WERI-Rb-1 (cell line): ENCODE results near the gene ACKR1.

Source experiments
- DNase-seq: peaks from one replicate; pipeline ENCODE4 v3.0.0-alpha.2; 2020
- H3K27ac ChIP-seq: fragments of 250-450 bp; sonication (Bioruptor Pico); 2 replicates; pipeline ENCODE4 v1.5.1; 2020; ENCODE audit warnings: mild to moderate bottlenecking, moderate library complexity
- H3K27me3 ChIP-seq: fragments of 250-450 bp; sonication (Bioruptor Pico); 2 replicates; pipeline ENCODE4 v1.5.1; 2021; ENCODE audit warnings: mild to moderate bottlenecking, low read depth, moderate library complexity; ENCODE audit not compliant: insufficient read depth, severe bottlenecking
- H3K36me3 ChIP-seq: fragments of 250-450 bp; sonication (Bioruptor Pico); 2 replicates; pipeline ENCODE4 v1.5.1; 2020; ENCODE audit warnings: mild to moderate bottlenecking, moderate library complexity
- H3K4me3 ChIP-seq: 2 replicates; pipeline ENCODE4 v1.5.1; 2011; ENCODE audit warnings: low read depth, mild to moderate bottlenecking, control low read depth, low read length
- H3K9me3 ChIP-seq: fragments of 250-450 bp; sonication (Bioruptor Pico); 2 replicates; pipeline ENCODE4 v1.5.1; 2021; ENCODE audit warnings: mild to moderate bottlenecking, moderate library complexity; ENCODE audit not compliant: severe bottlenecking
- TF ChIP-seq, protein P1 (sequence below): IDR thresholded peaks from 2 replicates; pipeline ENCODE4 v1.5.1; 2011; ENCODE audit warnings: low read depth, mild to moderate bottlenecking, control low read depth, inconsistent platforms, low read length

ACKR1 gene

DNA sequence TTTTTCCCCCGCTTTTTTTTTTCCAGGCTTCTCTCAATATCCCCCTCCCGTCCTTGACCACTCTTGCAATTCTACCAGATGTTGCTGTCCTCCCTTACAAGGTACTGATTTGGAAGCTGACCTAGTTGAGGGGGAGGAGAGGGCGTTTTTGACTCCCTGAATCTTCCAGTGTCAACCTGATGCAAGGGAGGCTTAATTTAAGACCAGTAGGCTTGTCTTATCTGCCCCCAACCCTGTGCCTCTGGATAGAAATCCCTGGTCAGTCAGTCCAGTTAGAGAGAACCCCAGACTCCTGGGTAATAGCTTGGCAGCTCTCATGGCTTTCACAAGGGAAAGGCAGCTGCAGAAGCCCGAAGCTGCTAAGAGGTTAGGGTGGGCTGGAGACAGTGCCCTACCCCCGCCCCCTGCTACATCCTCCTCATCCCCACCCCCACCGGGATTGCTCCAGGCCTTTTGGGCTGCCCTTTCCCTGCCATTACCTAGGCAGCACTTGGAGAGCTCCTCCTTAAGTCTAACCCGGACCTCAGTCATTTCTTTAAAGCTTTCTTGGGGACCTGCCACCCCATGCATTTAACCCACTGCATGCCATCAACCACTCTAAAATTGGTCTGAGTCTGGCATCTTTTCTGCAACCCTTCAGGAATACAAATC, 3.6 kb downstream of the ACKR1 start:
- DNase-seq, result no peak
- Histone ChIP-seq H3K27ac (no peak overlapping the region), H3K27me3 (peaks cover 92% of the 10 kb centered on the region), H3K36me3 (no peaks in the 10 kb centered on the region), H3K9me3 (peaks cover 3% of the 10 kb centered on the region), H3K4me3 (no peak overlapping the region)
- TF ChIP-seq, protein P1, sequence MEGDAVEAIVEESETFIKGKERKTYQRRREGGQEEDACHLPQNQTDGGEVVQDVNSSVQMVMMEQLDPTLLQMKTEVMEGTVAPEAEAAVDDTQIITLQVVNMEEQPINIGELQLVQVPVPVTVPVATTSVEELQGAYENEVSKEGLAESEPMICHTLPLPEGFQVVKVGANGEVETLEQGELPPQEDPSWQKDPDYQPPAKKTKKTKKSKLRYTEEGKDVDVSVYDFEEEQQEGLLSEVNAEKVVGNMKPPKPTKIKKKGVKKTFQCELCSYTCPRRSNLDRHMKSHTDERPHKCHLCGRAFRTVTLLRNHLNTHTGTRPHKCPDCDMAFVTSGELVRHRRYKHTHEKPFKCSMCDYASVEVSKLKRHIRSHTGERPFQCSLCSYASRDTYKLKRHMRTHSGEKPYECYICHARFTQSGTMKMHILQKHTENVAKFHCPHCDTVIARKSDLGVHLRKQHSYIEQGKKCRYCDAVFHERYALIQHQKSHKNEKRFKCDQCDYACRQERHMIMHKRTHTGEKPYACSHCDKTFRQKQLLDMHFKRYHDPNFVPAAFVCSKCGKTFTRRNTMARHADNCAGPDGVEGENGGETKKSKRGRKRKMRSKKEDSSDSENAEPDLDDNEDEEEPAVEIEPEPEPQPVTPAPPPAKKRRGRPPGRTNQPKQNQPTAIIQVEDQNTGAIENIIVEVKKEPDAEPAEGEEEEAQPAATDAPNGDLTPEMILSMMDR, result no peak

DNA sequence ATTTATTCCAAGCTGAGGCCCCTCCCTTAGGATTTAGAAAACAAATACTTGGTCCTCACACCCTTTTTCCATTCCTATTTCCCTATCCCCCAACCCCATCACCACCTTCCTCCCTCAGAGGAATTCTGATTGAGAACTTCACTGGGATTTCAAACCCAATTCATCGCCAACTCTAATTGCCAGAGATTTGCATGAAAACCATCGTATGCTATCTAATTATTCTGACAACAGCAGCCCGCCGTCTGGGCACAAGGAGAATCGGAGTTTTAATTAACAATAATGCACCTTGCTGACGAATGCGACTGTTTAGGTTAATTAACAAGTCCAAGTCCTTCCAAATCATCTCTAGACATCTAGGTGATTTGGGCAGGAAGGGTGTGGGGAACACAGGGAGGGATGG, 4.4 kb downstream of the ACKR1 start:
- H3K9me3 ChIP-seq, result peaks cover 3% of the 10 kb centered on the region
- TF ChIP-seq, protein P1, result no peak

DNA sequence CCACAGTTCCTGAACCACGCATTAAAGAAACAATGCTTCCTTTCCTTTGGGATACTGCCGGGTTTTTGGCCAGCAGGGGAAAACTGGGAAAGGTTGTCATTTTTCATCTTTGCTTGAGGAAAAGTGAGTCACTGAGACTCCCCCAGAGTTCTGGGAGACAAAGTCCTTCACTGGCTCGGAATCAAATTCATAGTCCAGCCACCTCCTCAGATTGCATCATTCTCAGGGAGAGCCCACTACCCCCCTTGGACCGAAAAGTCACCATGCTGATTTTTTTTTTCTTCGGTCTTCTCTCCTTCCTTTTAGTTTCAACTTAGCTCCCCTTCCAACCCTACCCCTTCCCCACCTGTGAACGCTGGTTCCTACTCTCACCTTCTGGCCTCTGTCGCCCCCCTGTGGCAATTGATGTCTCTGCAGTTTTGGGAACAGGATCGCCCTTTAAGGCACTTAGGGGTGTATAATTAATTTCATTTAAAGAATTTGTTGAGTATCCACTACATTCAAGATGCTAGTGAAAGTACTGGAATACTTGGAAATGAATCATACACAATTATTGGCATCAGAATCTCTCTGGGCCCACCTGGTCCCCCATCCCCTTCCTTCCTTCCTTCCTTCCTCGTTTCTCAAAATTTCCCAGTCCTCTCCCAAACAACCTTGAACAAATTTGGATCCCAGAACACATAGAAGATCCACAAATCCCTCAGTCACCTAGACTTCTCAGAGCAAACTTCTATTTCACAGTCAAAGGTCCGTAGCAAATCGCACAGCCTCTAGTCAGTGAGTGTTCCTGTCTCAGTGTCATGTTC, 6.9 kb downstream of the ACKR1 start:
- TF ChIP-seq, protein P1, result peak; percentile 84
- Histone ChIP-seq H3K27ac (no peak overlapping the region), H3K27me3 (peaks cover 85% of the 10 kb centered on the region), H3K4me3 (no peak overlapping the region), H3K36me3 (no peaks in the 10 kb centered on the region), H3K9me3 (peaks cover under 1% of the 10 kb centered on the region)
- DNase-seq, result peak; percentile 62

More for the DNA sequence above, 4.4 kb downstream of the ACKR1 start:
- Histone ChIP-seq H3K4me3 (no peak overlapping the region), H3K27me3 (peaks cover 86% of the 10 kb centered on the region), H3K27ac (no peak overlapping the region), H3K36me3 (no peaks in the 10 kb centered on the region)
- DNase-seq, result no peak

DNA sequence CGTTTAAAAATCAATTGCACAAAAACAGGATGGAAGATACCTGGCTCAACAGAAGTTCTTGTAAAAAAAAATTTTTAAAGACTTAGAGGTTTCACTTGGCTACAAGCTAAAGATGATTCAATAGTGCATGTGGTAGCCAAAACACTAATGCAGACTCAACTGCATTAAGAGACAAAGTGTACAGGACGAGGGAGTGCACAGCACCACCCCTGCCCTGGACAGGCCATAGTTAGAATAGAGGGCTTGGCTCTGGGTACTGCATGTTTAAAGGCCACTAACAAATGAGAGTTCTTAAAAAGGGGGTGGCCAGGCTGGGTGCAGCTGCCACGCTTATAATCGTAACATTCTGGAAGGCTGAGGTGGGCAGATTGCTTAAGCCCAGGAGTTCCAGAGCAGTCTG, 7.9 kb downstream of the ACKR1 start:
- Histone ChIP-seq H3K9me3 (no peaks in the 10 kb centered on the region), H3K27me3 (peaks cover 85% of the 10 kb centered on the region), H3K27ac (no peak overlapping the region), H3K36me3 (no peaks in the 10 kb centered on the region), H3K4me3 (no peak overlapping the region)
- DNase-seq, result no peak
- TF ChIP-seq, protein P1, result no peak

DNA sequence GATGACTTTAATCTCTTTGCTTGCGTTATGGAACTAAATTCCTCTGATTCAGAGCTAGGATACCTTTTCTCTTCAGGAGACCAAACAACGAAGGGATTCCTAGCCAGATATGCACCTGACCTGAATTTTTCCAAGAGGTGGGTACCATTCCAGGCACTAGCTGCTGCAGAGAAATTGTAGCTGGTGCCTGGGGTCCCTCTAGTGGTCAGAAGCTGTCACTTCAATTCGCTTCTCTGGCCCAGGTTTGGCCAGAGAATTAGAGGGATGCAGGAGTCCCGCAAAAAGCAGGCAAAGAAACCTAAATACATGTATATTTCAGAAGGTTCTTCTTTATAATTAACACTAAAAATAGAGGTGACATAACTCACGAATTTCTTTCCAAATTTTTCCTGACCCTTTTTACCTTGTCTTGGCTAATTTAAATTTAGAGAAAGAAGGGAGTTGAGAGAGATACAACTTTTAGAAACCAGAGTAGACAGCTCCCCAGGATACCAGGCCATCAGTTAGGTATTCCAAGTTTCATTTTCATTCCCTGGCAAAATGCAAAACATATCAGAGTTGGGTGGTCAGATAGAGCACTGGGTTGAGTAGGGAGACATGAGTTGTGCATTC, 9.6 kb downstream of the ACKR1 start:
- Histone ChIP-seq H3K4me3 (no peak overlapping the region), H3K27me3 (peaks cover 84% of the 10 kb centered on the region)
- peak; percentile 52 for DNase-seq

More for the DNA sequence above, 9.6 kb downstream of the ACKR1 start:
- Histone ChIP-seq H3K9me3 (no peaks in the 10 kb centered on the region), H3K27ac (no peak overlapping the region), H3K36me3 (no peaks in the 10 kb centered on the region)
- TF ChIP-seq, protein P1, result peak; percentile 96
